ENCODE results near the gene SPTLC3. TPM values are rescaled to one million over a fixed set of nuclear protein-coding genes. Genes with fewer than 3 reads are reported as not detected.

Gene SPTLC3
- total and polyA plus RNA-seq, 8 donors = 1.1 to 33.9 (median 2.1) TPM; not detected in 1

GRCh38 chr20:12989586-12990115 lies 19.1 kb upstream of the SPTLC3 start:
- H3K4me3 ChIP-seq = no peak overlapping the region
- WGBS, 5 donors = 81 to 92% (median 90%) methylated on average over 3 of the region's 3 CpGs
- no peaks in the 10 kb centered on the region for H3K27me3 ChIP-seq
- no peaks in the 10 kb centered on the region for H3K9me3 ChIP-seq
- H3K27ac ChIP-seq = no peak overlapping the region
- TF ChIP-seq EP300 (IDR thresholded peaks at IDR 0.05) (no peak), POLR2A (IDR thresholded peaks at IDR 0.05) (no peak), CTCF (IDR thresholded peaks at IDR 0.05) (no peak), POLR2AphosphoS5 (IDR thresholded peaks at IDR 0.05) (no peak)
- intact Hi-C loops (cut with DNase I; ENCODE audit: low total_unique reads) = no loop called here
- peaks cover 0 to 5% (median 0%) of the 10 kb centered on the region in 4 donors for H3K4me1 ChIP-seq
- no peak for DNase-seq
- H3K36me3 ChIP-seq = no peaks in the 10 kb centered on the region

GRCh38 chr20:12997128-12997655 lies 11.6 kb upstream of the SPTLC3 start:
- no peak for DNase-seq
- WGBS, 5 donors = 61 to 82% (median 63%) methylated on average over 2 of the region's 2 CpGs

GRCh38 chr20:12998046-12998445 lies 10.7 kb upstream of the SPTLC3 start:
- Histone ChIP-seq H3K4me1 (no peaks in the 10 kb centered on the region), H3K9me3 (no peaks in the 10 kb centered on the region), H3K27ac (no peak overlapping the region), H3K27me3 (no peaks in the 10 kb centered on the region), H3K4me3 (no peak overlapping the region), H3K36me3 (no peaks in the 10 kb centered on the region)
- no peak for DNase-seq
- intact Hi-C loops (cut with DNase I; ENCODE audit: low total_unique reads) = no loop called here
- no peak for TF ChIP-seq POLR2AphosphoS5 (IDR thresholded peaks at IDR 0.05)
- TF ChIP-seq CTCF (IDR thresholded peaks at IDR 0.05) = no peak
- no peak for TF ChIP-seq POLR2A (IDR thresholded peaks at IDR 0.05)
- no peak for TF ChIP-seq EP300 (IDR thresholded peaks at IDR 0.05)
- WGBS, 5 donors = 86 to 90% (median 87%) methylated on average over 3 of the region's 3 CpGs

More at GRCh38 chr20:12997128-12997655, 11.6 kb upstream of the SPTLC3 start:
- Histone ChIP-seq H3K36me3 (no peaks in the 10 kb centered on the region), H3K4me1 (no peaks in the 10 kb centered on the region), H3K4me3 (no peak overlapping the region), H3K27me3 (no peaks in the 10 kb centered on the region), H3K27ac (no peak overlapping the region), H3K9me3 (no peaks in the 10 kb centered on the region)
- no peak for TF ChIP-seq EP300 (IDR thresholded peaks at IDR 0.05)
- no peak for TF ChIP-seq CTCF (IDR thresholded peaks at IDR 0.05)
- TF ChIP-seq POLR2A (IDR thresholded peaks at IDR 0.05) = no peak
- no peak for TF ChIP-seq POLR2AphosphoS5 (IDR thresholded peaks at IDR 0.05)
- intact Hi-C loops (cut with DNase I; ENCODE audit: low total_unique reads) = no loop called here

GRCh38 chr20:12999201-12999600 lies 9.6 kb upstream of the SPTLC3 start:
- intact Hi-C loops (cut with DNase I; ENCODE audit: low total_unique reads) = no loop called here
- TF ChIP-seq POLR2AphosphoS5 (IDR thresholded peaks at IDR 0.05) (no peak), POLR2A (IDR thresholded peaks at IDR 0.05) (no peak), CTCF (IDR thresholded peaks at IDR 0.05) (no peak), EP300 (IDR thresholded peaks at IDR 0.05) (no peak)
- Histone ChIP-seq H3K27me3 (no peaks in the 10 kb centered on the region), H3K9me3 (no peaks in the 10 kb centered on the region), H3K4me3 (no peak overlapping the region), H3K4me1 (no peaks in the 10 kb centered on the region), H3K36me3 (no peaks in the 10 kb centered on the region), H3K27ac (no peak overlapping the region)
- no peak for DNase-seq
- 46 to 72% (median 65%) methylated on average over 3 of the region's 3 CpGs for WGBS, 5 donors
